ENCODE measurements around the gene MARVELD1.

DNA sequence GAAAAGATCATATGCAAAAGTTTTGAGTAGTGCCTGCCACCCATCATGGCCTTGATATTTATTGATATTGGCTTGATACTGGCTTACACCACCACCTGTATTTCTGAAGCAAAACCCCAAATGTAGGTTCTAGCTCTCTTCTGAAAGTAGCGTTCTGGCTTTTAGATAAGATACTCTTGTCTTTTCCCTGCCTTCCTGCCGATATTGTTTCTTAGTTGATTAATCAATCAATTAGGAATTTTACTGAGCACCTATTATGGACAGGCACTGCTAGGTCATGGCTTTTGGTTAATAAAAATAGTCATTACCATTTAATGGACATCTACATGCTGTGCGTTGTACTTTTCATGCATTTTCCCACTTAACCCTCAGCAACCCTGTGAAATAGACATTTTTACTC lies 50.4 kb downstream of the MARVELD1 start:
- TF ChIP-seq, protein P1, sequence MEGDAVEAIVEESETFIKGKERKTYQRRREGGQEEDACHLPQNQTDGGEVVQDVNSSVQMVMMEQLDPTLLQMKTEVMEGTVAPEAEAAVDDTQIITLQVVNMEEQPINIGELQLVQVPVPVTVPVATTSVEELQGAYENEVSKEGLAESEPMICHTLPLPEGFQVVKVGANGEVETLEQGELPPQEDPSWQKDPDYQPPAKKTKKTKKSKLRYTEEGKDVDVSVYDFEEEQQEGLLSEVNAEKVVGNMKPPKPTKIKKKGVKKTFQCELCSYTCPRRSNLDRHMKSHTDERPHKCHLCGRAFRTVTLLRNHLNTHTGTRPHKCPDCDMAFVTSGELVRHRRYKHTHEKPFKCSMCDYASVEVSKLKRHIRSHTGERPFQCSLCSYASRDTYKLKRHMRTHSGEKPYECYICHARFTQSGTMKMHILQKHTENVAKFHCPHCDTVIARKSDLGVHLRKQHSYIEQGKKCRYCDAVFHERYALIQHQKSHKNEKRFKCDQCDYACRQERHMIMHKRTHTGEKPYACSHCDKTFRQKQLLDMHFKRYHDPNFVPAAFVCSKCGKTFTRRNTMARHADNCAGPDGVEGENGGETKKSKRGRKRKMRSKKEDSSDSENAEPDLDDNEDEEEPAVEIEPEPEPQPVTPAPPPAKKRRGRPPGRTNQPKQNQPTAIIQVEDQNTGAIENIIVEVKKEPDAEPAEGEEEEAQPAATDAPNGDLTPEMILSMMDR (conservative IDR thresholded peaks at IDR 0.05), result no peak
- no peak for TF ChIP-seq EZH2 (IDR thresholded peaks at IDR 0.05; ENCODE audit: low read depth)

Data from PC-9 (cell line).